Activated CD8-positive, alpha-beta memory T cell treated with anti-CD3 and anti-CD28 coated beads, Interleukin-2, amount 50 U/mL, for 48 hours (primary cell): ENCODE data around the gene HSD17B14.

ENCODE experiments used
- DNase-seq: peaks from one replicate; pipeline ENCODE4 v3.0.0-alpha.2; 2020

The HSD17B14 gene

DNA sequence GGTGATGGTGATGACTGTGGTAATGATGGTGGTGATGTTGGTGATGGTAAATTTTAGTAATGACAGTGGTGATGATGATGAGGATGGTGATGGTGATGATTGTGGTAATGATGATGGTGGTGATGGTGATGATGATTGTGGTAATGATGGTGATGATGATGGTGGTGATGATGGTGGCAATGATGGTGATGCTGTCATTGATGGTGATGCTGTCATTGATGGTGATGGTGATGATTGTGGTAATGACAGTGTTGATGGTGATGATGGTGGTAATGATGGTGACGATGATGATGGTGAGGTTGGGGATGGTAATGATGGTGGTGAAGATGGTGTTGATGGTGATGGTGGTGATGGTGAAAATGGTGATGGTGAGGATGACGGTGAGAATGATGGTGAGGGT is 13.8 kb downstream of the HSD17B14 start:
- no peak for DNase-seq

DNA sequence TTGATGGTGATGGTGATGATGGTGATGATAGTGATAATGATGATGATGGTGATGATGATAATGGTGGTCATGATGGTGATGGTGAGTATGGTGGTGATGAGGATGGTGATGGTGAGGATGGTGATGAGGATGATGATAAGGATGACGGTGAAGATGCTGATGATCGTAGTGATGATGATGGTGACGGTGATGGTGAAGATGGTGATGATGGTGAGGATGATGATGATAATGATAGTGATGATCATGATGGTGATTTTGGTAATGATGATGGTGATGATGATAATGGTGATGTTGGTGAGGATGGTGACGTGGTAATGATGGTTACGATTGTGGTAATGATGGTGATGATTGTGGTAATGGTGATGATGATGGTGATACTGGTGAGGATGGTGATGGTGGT is 14.7 kb downstream of the HSD17B14 start:
- no peak for DNase-seq

DNA sequence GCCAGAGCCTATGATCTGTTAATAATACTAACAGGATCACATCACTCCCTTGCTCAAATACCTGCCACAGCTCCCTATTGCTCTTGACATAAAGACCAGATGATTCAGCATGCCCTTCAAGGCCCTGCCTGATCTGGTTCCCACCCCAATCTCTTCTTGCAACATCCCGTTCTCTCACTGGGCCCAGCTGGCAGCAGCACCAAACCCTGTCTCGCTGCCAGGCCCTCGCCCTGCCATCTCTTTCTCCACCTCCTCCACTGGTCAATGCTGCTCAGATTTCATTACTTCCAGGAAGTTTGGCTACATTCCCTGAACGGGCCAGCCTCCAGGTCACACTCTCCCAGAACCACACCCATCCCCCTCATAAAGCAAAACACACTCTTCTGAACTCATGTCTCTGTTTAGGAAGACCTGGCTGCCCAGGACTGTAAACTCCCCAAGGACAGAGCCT is 16.9 kb downstream of the HSD17B14 start:
- no peak for DNase-seq

DNA sequence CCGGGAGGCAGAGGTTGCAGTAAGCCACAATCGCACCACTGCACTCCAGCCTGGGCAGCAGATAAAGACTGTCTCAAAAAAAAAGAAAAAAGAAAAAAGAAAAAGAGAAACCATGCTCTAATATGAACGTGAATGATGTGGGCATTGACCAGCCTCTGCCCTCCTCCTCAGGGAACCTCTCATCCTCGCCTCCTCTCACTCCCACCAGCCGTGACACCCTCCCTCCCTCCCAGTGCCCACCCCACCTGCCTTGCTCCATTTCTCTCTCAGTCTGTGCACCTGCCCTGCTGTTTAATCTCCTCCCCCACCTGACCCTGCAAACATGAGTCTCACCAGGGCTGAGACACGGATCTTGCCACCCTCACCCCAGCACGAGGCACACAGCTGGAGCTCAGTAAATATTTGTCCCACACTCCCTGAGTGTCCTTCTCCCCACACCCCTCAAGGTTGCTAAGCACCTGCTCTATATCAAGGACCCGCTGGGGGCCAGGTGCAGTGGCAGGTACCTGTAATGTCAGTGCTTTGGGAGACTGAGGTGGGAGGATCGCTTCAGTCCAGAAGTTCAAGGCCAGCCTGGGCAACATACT is 18.0 kb downstream of the HSD17B14 start:
- DNase-seq, result no peak

DNA sequence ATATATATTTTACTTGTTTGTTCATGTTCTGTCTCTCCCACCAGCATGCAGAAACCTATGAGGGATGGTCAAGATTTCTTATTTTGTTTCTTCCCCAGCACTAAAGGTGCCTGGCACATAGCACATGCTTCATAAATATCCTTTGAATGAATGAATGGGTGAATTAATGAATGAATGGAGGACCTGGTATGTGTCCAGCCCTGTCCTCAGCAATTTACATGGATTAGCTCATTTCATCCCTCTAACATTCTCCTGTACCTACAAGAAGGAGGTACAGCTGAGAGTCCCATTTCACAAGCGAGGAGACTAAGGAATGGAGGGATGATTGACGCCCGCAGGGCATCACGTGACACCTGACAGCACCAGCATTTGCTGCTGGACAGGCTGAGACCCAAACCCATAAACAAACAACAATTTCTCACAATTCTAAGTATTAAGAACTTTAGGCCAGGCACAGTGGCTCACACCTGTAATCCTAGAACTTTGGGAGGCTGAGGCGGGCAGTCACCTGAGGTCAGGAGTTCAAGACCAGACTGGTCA is 18.6 kb downstream of the HSD17B14 start:
- DNase-seq, result no peak

DNA sequence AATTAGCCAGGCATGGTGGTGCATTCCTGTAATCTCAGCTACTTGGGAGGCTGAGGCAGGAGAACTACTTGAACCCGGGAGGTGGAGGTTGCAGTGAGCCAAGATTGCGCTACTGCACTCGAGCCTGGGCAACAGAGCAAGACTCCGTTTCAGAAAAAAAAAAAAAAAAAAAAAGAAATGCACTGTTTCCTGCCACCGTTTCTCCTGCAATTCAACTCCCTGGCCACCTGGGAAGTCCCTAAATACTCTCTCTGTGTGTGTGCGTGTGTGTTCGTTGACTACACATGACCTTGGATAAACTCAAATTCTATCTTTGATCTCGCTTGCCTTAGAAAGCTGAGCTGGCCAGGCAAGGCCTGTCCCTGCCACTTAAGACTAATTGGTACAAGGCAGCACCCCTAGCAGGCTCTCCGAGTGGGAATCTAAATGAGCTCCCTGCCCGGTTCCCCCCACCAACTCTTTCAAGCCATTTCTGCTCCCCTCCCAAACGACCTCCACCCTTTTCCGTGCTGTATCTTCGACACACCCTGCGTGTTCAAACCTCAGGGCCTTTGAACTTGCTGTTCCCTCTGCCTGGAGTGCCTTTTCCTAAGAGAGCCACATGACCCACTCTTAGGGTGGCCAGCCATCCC is 20.3 kb downstream of the HSD17B14 start:
- DNase-seq, result no peak

DNA sequence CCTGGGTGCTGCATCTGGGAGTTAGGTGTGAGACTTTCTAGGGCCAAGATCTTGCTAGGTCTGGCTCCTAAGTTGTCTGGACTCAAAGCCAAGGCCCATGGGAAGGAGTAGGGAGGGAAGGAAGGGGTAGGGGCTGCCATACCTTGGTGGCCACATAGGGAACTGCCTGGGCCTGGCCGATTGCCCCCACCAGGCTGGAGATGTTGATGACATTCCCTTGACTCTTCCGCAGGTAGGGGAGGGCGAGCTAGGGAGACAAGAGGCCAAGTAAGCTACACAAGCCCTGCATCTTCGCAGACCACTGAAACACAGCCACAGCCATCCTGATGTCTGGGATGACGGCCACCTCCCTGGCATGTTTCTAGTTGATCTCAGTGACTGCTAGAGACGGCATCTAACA is 21.4 kb downstream of the HSD17B14 start:
- no peak for DNase-seq

DNA sequence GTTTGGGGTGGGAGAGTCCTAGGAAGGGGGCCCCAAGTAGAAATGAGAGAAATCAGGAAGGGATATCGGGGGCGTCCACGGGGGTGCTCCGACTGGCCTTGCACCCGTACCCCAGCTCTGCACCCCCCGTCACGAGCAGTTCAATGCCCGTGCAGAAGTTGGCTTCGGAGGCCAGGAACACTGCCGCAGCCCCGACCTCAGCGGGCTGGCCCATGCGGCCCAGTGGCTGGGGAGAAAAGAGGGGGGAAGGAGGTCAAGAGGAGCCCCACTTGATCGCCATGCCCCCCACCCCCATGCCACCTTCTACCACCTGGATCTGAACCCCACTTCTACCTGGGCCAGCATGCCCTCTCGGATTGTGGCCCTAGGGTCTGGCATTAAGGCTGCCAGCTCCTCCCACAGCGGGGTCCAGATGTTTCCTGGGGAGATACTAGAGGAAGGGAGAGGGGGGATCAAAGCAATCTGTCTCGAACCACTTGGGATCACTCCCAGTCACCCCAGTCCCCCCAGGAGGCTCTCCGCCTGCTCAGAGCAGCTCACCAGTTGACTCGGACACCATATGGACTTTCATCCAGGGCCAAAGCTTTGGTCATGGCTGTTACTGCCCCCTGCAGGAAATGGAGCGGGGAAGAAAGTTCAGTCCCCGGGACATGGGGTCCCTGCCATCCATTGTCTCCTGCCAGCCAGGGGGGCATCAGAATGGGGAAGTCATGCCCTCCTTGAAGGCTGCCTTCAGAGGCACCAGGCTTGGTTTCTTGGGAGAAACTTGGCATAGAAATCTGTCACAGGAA is 23.0 kb downstream of the HSD17B14 start:
- DNase-seq, result no peak

DNA sequence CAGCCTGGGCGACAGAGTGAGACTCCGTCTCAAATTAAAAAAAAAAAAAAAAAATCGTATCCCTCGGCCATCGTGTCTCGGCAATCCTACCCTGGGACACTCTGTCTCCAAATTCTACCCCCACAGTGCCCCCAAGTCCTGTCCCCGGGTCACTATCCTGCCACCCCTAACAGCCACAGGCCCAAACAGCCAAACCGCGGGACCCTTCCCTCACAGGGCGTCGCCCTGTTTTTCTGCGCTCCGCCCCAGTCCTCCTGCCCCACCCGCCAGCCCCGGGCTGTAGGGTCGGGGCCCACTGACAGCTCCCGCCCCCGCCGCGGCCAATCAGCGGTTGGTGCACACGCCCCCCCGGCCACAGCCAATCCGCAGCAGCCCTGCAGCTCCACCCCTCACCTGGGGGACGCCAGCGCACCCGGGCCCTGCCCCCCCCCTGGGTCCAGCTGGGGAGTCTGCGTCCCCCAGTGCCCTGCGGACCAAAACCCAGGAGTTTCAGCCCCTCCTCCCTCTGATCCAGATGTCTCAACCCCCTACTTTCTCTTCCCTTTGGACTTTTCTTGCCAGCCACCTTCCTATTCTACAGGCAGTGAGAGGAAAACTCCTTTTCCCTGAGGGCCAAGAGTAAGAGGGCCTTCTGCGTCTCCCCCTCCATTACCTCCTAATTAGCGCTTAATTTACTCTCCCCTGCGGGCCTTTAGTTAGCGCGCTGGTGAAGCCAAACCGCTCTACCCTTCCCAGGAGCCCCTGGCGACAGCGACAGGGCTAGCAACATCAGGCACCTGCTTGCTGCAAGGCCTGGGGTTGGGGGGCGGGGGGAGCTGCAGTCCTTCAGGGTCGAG is 24.0 kb downstream of the HSD17B14 start:
- peak; percentile 86 for DNase-seq

DNA sequence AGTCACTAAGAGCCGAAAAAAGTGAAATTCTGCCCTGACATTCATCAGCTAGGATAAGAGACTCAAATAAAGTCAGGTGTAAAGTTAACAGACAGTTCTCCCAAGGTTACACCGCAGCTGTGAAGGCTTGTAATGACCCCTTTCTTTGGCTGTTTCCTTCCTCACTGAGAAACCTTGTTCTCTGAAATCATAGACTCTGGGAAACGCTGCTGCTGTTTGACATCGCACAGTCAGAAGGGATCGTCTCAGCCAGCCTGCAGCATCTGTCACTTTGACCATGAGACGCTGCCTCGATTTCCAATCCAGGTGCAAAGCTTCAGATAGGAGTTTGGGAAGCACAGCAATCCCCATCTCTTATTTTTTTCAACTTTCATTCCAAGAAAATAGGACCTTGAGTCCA is 26.1 kb downstream of the HSD17B14 start:
- no peak for DNase-seq

DNA sequence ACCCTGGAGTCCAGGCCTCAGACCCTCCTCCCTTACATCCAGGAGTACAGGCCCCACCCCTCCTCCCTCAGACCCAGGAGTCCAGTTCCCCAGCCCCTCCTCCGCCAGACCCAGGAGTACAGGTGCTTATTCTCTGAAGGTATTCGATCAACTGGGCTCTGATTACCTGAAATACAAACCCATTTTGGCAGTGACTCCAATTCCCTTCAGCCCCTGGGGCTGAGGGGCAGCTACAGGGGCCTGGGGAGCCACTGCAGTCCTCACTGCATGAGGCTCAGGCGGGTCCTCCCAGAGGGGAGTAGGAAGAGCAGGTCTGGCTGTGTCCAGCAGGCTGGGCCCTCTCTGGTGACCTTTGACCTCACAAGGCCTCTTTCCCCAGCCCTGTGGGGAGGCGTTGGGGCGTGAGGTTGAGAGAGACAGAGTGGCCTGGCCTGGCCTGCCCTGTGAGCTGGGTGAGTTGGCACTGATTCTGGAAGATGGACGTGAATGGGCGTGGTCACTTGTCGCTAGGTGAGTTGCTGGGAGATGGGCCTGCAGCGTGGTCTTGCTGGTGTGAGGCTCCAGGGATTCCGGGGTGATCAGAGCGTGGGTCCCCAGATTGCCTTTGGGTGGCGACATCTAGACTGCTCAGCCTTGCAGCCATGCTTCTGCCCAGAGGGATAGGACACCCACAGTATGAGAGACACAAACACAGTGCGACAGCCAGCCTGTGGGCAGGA is 28.5 kb downstream of the HSD17B14 start:
- DNase-seq, result no peak

DNA sequence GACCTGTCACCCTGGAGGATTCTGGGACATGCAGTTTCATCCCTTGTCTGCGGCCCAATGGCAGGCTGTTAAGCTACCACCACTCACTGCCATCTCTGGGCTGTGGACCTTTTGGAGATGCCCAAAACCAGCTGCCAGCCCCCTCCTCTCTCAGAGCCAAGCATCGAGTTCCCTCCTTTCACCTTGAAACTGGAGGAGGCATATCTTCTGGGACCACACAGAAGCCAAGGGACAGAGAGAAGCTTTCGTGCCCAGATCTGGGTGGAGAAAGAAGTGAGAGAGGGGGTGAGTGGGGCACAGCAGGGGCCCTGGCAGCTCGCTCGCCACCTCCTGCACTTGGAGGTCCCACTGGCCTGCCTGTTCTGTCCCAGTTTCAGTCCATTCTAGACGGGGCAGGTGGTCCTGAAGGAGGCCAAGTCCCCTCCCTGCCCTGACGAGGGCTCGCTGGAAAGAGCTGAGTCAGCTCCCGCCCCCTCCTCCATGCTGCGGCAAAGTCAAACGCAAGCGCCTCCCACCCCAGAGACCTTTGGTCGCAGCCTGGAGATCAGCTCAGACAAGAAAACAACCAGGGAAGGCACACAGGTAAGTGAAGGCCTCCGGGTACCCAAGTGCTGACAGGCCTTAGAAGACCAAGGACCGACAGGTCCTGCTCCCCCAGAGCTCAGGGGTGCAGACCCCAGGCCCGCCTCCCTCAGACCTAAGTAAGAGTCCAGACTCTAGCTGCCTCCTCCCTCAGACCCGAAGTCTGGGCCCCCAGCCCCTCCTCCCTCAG is 29.3 kb downstream of the HSD17B14 start:
- no peak for DNase-seq

DNA sequence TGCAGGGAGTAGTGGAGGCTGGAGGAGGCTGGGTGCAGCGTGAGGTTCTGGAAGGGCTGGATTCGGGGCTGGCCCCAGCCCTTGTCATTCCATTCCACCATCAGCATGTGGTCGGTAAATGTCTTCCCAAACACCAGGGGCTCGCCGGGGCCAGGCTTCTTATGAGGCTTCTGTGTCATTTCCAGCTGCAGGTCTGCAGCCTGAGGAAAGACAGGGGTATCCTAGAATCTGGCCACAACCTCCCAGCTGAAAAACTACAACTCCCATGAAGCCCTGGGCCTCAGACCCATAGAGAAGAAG is 29.8 kb downstream of the HSD17B14 start:
- no peak for DNase-seq

DNA sequence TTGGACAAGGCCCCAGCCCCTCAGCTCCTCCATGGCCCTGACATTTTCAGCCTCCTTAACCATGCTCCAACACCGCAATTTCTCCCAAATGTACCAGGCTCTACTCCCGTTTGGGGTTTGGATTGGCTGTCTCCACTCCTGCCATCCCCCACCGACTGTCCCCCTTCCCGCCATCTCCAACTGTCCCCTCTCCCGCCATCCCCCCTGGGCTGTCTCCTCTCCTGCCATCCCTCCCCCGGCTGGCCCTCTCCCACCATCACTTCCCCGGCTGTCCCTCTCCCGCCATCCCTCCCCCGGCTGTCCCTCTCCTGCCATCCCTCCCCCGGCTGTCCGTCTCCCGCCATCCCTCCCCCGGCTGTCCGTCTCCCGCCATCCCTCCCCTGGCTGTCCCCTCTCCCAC is 30.8 kb downstream of the HSD17B14 start:
- no peak for DNase-seq

DNA sequence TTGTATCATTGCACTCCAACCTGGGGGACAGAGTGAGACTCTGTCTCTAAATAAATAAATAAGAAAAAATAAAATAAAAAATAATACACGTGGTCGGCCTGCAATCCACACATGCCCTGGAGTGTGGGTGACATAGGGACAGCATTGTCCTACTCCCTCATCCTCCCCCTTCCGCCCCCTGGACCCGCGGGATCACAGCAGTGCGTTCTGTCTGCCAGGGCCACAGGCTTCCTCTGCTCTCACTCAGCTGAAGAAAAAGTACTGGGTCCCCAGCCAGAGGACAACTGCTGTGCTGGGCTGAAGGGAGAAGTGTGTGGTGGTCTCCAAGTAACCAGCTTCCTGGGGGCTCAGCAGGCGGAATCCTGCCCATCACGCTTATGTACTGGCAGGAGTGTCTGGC is 31.8 kb downstream of the HSD17B14 start:
- DNase-seq, result no peak

DNA sequence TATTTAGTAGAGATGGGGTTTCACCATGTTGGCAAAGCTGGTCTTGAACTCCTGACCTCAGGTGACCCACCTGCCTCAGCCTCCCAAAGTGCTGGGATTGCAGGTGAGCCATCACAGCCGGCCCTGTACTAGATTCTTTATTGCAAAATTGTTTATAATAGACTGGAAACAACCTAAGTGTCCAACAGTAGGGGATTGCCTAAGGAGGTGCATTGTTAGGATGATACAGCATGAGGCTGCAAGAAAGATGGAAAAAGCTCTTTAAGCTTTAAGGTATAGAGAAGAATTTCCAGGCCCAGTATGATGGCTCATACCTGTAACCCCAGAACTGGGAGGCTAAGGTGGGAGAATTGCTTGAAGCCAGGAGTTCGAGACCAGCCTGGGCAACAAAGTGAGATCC is 33.7 kb downstream of the HSD17B14 start:
- no peak for DNase-seq

DNA sequence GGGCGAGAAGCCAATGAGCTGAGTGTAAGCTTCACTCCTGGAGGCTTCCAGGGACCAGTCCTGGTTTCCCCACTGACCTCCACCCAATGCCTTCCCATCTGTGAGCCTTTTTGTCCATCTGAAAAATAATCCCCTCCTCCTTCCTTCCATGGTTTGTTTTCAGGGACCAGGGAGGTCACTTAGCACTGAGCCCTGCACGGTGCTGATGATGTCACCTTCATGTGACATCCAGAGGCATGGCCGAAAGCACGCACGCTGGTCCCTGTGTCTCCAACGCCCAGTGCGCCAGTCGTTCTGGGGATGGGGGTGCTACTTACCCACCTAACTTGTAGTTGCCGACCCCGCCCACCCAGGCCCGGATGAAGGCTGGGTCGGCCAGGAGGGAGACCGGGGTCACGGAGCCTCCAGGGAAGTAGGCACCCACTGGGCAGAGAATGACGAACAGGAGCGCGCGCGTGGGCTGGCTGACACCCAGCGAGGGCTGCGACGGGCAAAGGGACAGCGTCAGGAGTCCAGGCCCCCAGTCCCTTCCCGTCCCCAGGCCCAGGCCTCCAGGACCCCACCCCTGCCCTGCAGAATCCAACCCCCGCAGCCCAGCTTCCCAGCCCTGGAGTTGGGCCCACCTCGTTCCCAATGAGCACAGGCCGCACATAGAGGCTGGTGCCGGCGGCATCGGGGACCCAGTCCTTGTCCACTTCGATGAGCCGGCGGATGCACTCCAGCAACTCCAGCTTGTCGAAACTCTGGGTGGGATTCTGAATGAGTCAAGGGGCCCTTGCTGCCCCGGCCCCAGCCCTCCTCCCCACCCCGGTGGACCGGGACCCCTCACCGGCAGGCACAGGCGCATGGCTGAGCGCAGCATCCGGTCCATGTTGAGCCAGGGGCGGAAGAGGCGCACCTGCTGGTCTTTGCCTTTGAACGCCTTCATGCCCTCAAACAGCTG is 36.7 kb downstream of the HSD17B14 start:
- DNase-seq, result no peak

DNA sequence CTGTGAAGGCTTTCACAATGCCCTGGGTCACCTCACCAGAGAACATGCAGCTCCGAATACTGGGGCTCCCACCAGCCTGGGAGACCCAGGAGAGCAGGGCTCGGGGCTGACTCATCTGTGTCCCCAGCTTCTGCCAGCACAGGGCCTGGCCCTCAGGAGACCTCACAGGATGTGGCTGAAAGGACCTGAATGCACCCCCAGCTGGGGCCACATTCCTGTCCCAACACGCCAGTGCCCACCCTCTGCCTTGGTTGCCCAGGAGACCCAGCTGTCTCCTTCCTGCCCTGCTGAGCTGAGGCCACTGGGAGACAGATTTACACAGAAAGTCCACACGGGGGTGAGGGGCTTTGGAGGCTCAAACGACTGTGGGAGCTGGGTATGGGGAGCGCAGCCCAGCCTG is 37.4 kb downstream of the HSD17B14 start:
- no peak for DNase-seq

DNA sequence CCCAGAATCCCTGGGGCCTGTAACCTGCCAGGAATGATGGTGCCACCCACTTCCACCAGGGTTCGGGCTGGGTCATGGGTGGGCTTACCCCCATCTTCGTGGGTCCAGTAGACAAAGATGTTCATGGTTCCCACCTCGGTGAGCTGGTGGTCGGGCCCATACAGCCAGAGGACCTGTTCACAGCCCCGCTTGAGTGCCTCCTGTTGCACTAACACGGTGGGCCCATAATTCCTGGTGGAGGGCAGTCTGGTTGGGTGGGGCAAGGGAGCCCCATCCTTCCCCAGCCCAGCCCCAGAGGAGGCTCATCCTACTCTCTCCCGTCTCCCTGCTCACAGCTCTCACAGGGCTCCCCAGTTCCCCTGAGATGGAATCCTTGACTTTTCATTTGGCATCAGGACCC is 39.2 kb downstream of the HSD17B14 start:
- DNase-seq, result no peak

DNA sequence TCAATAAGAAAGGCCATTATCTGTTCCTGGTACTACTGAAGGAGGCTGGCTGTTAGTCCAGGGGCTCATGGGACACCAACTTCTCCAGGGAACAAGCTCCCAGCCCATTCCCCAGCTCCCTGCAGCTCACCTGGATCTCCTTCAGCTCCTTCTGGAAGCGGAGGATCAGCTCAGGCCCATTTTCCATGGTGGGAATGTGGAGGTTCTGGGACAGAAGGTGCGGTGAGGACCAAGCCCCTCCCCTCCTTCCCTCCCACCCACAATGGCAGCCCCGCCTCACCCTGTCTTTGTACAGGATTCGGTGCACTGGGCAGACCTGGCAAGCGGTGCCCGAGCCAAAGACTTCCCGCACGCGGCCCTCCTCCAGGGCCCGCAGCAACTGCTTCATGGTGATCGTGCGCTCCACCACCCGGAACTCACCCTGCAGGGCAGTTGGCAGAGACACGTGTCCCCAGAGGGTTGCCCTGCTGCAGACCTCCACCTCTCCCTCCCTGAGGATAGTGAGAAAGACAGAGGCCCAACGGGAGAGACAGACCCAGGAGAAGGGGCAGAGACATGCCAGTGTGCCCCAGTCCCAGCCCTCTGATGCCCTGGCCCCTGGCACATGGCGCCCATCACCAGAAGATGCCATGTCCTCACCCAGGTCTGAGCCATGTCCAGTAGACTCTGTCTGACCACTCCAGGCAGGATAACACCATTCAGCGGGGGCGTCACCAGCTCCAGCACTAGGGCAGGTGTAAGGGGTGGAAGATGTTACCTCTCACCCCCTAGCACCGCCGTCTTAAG is 39.8 kb downstream of the HSD17B14 start:
- no peak for DNase-seq
